HepG2 (cell line): Measurements from ENCODE around the gene SLCO3A1. TPM values are rescaled to one million over a fixed set of nuclear protein-coding genes. Genes with fewer than 3 reads are reported as not detected.

Experiments
- ATAC-seq: fragments of 200-7000 bp; cut with Tn5 transposase; 3 replicates; pipeline ENCODE4 v1.9.1; 2020; ENCODE audit warnings: mild to moderate bottlenecking, moderate library complexity
- BruUV-seq: library from RNA; stranded (reverse); fragments of 400-500 nt; replicated peaks from 2 replicates; lab custom pipeline; 2021; lab: Mats Ljungman, UMichigan
- CTCF ChIA-PET: fragments of 300-600 bp; formaldehyde crosslinking; extraction: SDS; loops from one replicate; lab custom pipeline; 2021; ENCODE audit warnings: low total read pairs, inconsistent platforms, low intra/inter-chr PET ratio; lab: Yijun Ruan, JAX
- POLR2A ChIA-PET: fragments of 350-600 bp; sonication (Branson Sonifier 250); formaldehyde crosslinking; loops from one replicate; lab custom pipeline; 2020; ENCODE audit warnings: antibody characterized with exemption, inconsistent platforms; lab: Yijun Ruan, JAX
- DNase-seq: peaks from one replicate; pipeline ENCODE4 v3.0.0-alpha.2; 2015; ENCODE audit warnings: low spot score
- FAIRE-seq: peaks from 3 replicates; lab custom pipeline; 2011; peaks lifted over from hg19 to GRCh38; lab: Jason Lieb, UNC
- H2AFZ ChIP-seq: one replicate; pipeline ENCODE4 v1.6.1; 2011; ENCODE audit warnings: low read length, inconsistent platforms
- H3K27ac ChIP-seq: fragments of 300-600 bp; 3 replicates; pipeline ENCODE4 v1.8.0; 2011; ENCODE audit warnings: mixed run types, mild to moderate bottlenecking, mixed read lengths, low read length, inconsistent platforms; ENCODE audit not compliant: insufficient read depth; ENCODE audit errors: extremely low read length
- H3K27me3 ChIP-seq, 2 experiments: fragments of 200-600 bp in 1 of 2; 2 replicates in 1 of 2; 3 replicates in 1 of 2; pipeline versions ENCODE4 v1.6.0 to v1.8.0; 2011; ENCODE audit warnings: low read length in 2 of 2, mild to moderate bottlenecking in 2 of 2, moderate library complexity in 2 of 2, inconsistent platforms in 1 of 2; ENCODE audit not compliant: insufficient read depth in 2 of 2, control insufficient read depth in 1 of 2
- H3K36me3 ChIP-seq, 2 experiments: fragments of 200-600 bp in 1 of 2; replicated peaks in 1 of 2; 2 replicates in 1 of 2; 3 replicates in 1 of 2; pipeline versions ENCODE4 v1.5.1 to v1.8.0; 2011; ENCODE audit warnings: low read length in 2 of 2, inconsistent platforms in 1 of 2; ENCODE audit not compliant: insufficient read depth in 2 of 2, control insufficient read depth in 1 of 2
- H3K4me1 ChIP-seq: 2 replicates; pipeline ENCODE4 v1.5.1; 2012; ENCODE audit warnings: low read length, inconsistent platforms; ENCODE audit not compliant: insufficient read depth
- H3K4me2 ChIP-seq: 2 replicates; pipeline ENCODE4 v1.6.0; 2011; ENCODE audit warnings: low read depth, low read length, inconsistent platforms
- H3K4me3 ChIP-seq, 3 experiments: fragments of 200-600 bp in 1 of 3; sonication (generic), shearing (Covaris generic) in 1 of 3; replicated peaks in 1 of 3; 2 replicates each; pipeline ENCODE4 v1.5.1; 2011 to 2016; ENCODE audit warnings: low read length in 3 of 3, inconsistent platforms in 2 of 3, low read depth in 2 of 3, mild to moderate bottlenecking in 2 of 3, control low read depth in 1 of 3, mixed read lengths in 1 of 3; ENCODE audit not compliant: insufficient read depth in 1 of 3
- H3K79me2 ChIP-seq: one replicate; pipeline ENCODE4 v1.6.1; 2011; ENCODE audit warnings: low read length, inconsistent platforms; ENCODE audit not compliant: insufficient read depth
- H3K9ac ChIP-seq: 2 replicates; pipeline ENCODE4 v1.6.0; 2011; ENCODE audit warnings: mild to moderate bottlenecking, low read depth, low read length, inconsistent platforms; ENCODE audit not compliant: insufficient read depth
- H3K9me3 ChIP-seq: 2 replicates; pipeline ENCODE4 v1.5.1; 2012; ENCODE audit warnings: mild to moderate bottlenecking, low read length
- H4K20me1 ChIP-seq: 2 replicates; pipeline ENCODE4 v1.6.0; 2011; ENCODE audit warnings: inconsistent platforms, mild to moderate bottlenecking, low read length, moderate library complexity; ENCODE audit not compliant: insufficient read depth
- GTF2F1 ChIP-seq: fragments of 150-350 bp; IDR thresholded peaks from 2 replicates; pipeline ENCODE4 v1.6.1; 2014; ENCODE audit warnings: low read length
- SCMH1 ChIP-seq: sonication (generic); formaldehyde crosslinking; IDR thresholded peaks from 2 replicates; pipeline ENCODE4 v1.9.0; 2021; ENCODE audit warnings: missing genetic modification reagents, mild to moderate bottlenecking, borderline replicate concordance
- ZNF274 ChIP-seq: sonication (generic); formaldehyde crosslinking; IDR thresholded peaks from 2 replicates; pipeline ENCODE4 v1.5.1; 2020; ENCODE audit warnings: mild to moderate bottlenecking, missing genetic modification reagents
- ZNF460 ChIP-seq: sonication (generic); formaldehyde crosslinking; IDR thresholded peaks from 2 replicates; pipeline ENCODE4 v1.5.1; 2020; ENCODE audit warnings: missing genetic modification reagents, mild to moderate bottlenecking, borderline replicate concordance
- WGBS: methylation state at CpG from one replicate; pipeline ENCODE4 v1.1.6; 2017; ENCODE audit warnings: low lambda C conversion rate; 5-methylcytosine and 5-hydroxymethylcytosine counted together
- in situ Hi-C: cut with HindIII; loops from 2 replicates; pipeline ENCODE4 v1.10.0; 2017; ENCODE audit warnings: low pct_unique_long_range_greater_than_20kb; ENCODE audit not compliant: extremely low pct_ligation_motif_present
- intact Hi-C: fragments of 100-400 bp; cut with micrococcal nuclease; formaldehyde crosslinking; loops from one replicate; pipeline ENCODE4 v1.10.0; 2022; ENCODE audit not compliant: unreplicated experiment
- polyA plus RNA-seq, 8 experiments: library from polyadenylated mRNA; depleted of rRNA in 3 of 8; stranded (reverse) in 7 of 8; unstranded in 1 of 8; fragments of >200 nt; fragmentation: Illumina TruSeq in 4 of 8; extraction: Trizol in 4 of 8; gene quantifications; 2 replicates each; pipeline versions ENCODE4 v1.2.1 to v1.2.3, GENCODE V29; 2011 to 2016; ENCODE audit warnings: low read depth in 4 of 8, missing spikeins in 1 of 8, mixed read lengths in 1 of 8; ENCODE audit not compliant: insufficient read depth in 1 of 8
- total RNA-seq, 5 experiments: library from RNA; depleted of rRNA; stranded (reverse); fragments of >200 nt; fragmentation: Illumina TruSeq; extraction: Trizol; gene quantifications; 2 replicates each; pipeline ENCODE4 v1.2.3, GENCODE V29; 2016; ENCODE audit warnings: low read depth in 1 of 5
- TF ChIP-seq, protein P1 (sequence below): sonication (generic); formaldehyde crosslinking; conservative IDR thresholded peaks from 2 replicates; pipeline ENCODE4 v1.4.0; 2020; ENCODE audit warnings: missing genetic modification reagents
- TF ChIP-seq, protein P2 (sequence below): IDR thresholded peaks from 2 replicates; pipeline ENCODE4 v1.6.1; 2016; ENCODE audit warnings: missing genetic modification reagents, missing compliant biosample characterization

Gene SLCO3A1
- total and polyA plus RNA-seq, 2 of the 13 experiments (the other 11 are each of a cell fraction or from before 2014, with no cell fraction given) = 0.02 TPM; not detected in 1

DNA sequence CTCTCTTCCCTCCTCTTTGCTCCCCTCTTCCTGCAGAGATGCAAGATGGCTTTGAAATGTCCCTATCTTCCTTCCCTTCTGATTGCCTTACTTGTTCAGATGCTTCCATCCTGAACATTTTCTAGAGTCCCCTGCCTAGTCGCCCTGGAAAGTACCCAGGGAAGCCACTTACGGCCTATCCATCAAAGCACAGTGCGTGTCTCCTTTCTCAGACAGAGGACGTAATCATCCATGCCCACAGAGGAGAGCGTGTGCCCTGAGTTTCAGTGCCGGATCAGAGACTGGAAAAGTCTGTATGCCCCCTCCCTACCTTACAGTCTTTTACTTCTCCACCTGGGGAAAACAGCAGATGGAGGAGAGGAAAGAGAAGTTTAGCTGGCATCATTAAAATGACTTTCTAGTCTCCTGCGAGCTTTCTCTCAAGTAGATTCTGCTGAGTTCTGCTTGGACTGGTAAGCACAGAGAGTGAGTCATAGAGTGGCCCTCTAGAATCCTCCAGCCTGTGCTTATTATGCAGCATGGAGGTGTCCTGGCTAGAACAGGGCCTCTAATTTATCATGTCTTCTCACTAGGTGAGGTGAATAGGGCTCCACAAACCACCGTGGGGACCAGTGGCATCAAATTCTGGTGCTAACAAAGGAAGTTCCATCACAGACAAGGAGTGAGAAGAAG lies 114.6 kb downstream of the SLCO3A1 start (continued):
- no peak for TF ChIP-seq SCMH1 (CRISPR knock-in tag)
- TF ChIP-seq, protein P1, sequence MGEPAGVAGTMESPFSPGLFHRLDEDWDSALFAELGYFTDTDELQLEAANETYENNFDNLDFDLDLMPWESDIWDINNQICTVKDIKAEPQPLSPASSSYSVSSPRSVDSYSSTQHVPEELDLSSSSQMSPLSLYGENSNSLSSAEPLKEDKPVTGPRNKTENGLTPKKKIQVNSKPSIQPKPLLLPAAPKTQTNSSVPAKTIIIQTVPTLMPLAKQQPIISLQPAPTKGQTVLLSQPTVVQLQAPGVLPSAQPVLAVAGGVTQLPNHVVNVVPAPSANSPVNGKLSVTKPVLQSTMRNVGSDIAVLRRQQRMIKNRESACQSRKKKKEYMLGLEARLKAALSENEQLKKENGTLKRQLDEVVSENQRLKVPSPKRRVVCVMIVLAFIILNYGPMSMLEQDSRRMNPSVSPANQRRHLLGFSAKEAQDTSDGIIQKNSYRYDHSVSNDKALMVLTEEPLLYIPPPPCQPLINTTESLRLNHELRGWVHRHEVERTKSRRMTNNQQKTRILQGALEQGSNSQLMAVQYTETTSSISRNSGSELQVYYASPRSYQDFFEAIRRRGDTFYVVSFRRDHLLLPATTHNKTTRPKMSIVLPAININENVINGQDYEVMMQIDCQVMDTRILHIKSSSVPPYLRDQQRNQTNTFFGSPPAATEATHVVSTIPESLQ (CRISPR knock-in tag) = no peak
- TF ChIP-seq, protein P2, sequence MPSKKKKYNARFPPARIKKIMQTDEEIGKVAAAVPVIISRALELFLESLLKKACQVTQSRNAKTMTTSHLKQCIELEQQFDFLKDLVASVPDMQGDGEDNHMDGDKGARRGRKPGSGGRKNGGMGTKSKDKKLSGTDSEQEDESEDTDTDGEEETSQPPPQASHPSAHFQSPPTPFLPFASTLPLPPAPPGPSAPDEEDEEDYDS (CRISPR knock-in tag) = no peak

DNA sequence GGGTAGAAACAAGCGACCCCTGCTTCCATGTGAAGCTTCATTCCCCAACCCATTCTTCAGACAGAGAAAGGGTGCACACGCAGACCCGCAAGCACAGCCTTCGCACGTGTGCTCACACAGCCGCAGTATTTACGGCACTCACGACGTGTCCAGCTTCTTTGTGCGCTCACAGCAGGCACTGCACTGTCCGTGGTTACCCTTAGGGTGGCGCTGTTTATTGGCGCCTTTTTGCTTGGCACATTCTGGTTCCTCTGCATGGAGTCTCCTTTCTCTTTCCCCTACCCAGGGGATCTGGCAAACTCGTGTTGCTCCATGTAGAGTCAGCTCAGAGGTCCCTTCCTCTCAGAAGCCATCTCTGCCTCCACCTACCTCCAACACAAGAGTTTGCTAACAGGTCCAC lies 115.1 kb downstream of the SLCO3A1 start:
- no peak overlapping the region for H3K27ac ChIP-seq
- intact Hi-C loops = no loop called here
- FAIRE-seq = no peak
- H3K27me3 ChIP-seq = peaks cover 0 to 2% of the 10 kb centered on the region in 2 experiments; a peak in 3 of 5 replicates
- in situ Hi-C loops = no loop called here
- 41% methylated on average over 12 of the region's 14 CpGs for WGBS
- H3K9me3 ChIP-seq = no peaks in the 10 kb centered on the region; the same call in none of the 2 replicates
- no peak overlapping the region for H3K4me3 ChIP-seq
- no peak overlapping the region for H3K9ac ChIP-seq
- no peak for ATAC-seq
- TF ChIP-seq GTF2F1 = no peak
- no peak for TF ChIP-seq ZNF460
- TF ChIP-seq ZNF274 (CRISPR knock-in tag) = no peak
- no peaks in the 10 kb centered on the region for H3K4me1 ChIP-seq
- no TSS peak for BruUV-seq
- POLR2A ChIA-PET = no interaction called here
- no peaks in the 10 kb centered on the region for H4K20me1 ChIP-seq
- DNase-seq = no peak
- no peaks in the 10 kb centered on the region for H3K36me3 ChIP-seq
- no peak overlapping the region for H2AFZ ChIP-seq
- no peaks in the 10 kb centered on the region for H3K79me2 ChIP-seq
- CTCF ChIA-PET = no interaction called here
- H3K4me2 ChIP-seq = no peak overlapping the region
